ENCODE data around the gene PSMA8.

DNA sequence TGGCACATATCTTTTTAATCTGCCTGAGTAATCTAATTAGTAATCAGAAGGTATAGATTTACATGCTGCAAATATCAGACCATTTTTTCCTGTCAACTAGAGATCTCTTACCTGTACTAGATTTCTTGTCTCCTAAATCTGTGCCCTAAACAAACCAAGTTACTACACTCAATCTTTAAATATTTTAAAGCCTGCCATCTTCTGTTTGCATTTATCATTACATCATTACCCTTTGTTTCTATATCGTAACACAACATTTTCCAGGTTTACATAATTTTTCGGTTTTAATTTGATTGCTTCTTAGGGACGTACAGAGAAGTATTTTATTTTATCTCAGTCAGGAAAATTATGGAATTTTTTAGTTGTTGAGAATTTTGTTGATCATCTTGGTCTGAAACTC lies 25.7 kb downstream of the PSMA8 start:
- TF ChIP-seq POLR2A (IDR thresholded peaks at IDR 0.05) (no peak), POLR2AphosphoS5 (IDR thresholded peaks at IDR 0.05) (no peak)
- TF ChIP-seq, protein P1, sequence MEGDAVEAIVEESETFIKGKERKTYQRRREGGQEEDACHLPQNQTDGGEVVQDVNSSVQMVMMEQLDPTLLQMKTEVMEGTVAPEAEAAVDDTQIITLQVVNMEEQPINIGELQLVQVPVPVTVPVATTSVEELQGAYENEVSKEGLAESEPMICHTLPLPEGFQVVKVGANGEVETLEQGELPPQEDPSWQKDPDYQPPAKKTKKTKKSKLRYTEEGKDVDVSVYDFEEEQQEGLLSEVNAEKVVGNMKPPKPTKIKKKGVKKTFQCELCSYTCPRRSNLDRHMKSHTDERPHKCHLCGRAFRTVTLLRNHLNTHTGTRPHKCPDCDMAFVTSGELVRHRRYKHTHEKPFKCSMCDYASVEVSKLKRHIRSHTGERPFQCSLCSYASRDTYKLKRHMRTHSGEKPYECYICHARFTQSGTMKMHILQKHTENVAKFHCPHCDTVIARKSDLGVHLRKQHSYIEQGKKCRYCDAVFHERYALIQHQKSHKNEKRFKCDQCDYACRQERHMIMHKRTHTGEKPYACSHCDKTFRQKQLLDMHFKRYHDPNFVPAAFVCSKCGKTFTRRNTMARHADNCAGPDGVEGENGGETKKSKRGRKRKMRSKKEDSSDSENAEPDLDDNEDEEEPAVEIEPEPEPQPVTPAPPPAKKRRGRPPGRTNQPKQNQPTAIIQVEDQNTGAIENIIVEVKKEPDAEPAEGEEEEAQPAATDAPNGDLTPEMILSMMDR (IDR thresholded peaks at IDR 0.05 in 8 of 11, conservative IDR thresholded peaks at IDR 0.05 in 3 of 11) = peak in 6 of 11 experiments; percentile 26 to 49 (median 34)
